Body of pancreas (tissue), 4 donors: ENCODE data around the gene USP22. TPM values are rescaled to one million over a fixed set of nuclear protein-coding genes. Genes with fewer than 3 reads are reported as not detected.

Experiments used
- ATAC-seq: fragments of 150-250 bp; one replicate; pipeline ENCODE4 v1.9.1; 2016
- DNase-seq, 4 donors: peaks; one replicate each; pipeline ENCODE4 v3.0.0-alpha.2; 2019
- H3K27ac ChIP-seq, 4 donors: fragments of 200-600 bp; sonication (generic); 1 replicate in 3 of 4; 2 replicates in 1 of 4; pipeline versions ENCODE4 v1.5.1 to v1.6.1; 2016 to 2019; ENCODE audit warnings: mild to moderate bottlenecking in 1 of 4, mixed read lengths in 1 of 4, moderate library complexity in 1 of 4
- H3K27me3 ChIP-seq, 2 donors: fragments of 200-600 bp; sonication (generic); one replicate each; pipeline ENCODE4 v1.6.0; 2016; ENCODE audit warnings: mild to moderate bottlenecking in 1 of 2
- H3K36me3 ChIP-seq, 2 donors: fragments of 200-600 bp; sonication (generic); replicated peaks in 1 of 2; 2 replicates each; pipeline ENCODE4 v1.5.1; 2016; ENCODE audit warnings: low read depth in 2 of 2; ENCODE audit not compliant: insufficient read depth in 1 of 2
- H3K4me1 ChIP-seq: fragments of 200-600 bp; sonication (generic); one replicate; pipeline ENCODE4 v1.6.0; 2016
- H3K4me3 ChIP-seq, 2 donors: fragments of 200-600 bp; sonication (generic); 1 replicate in 1 of 2; 2 replicates in 1 of 2; pipeline ENCODE4 v1.5.1; 2016 to 2019
- H3K9me3 ChIP-seq, 3 donors: fragments of 200-600 bp; sonication (generic); 1 replicate in 2 of 3; 2 replicates in 1 of 3; pipeline ENCODE4 v1.5.1; 2016
- POLR2A ChIP-seq, 3 donors: fragments of 450-650 bp; IDR thresholded peaks; one replicate each; pipeline ENCODE4 v1.6.1; 2016; ENCODE audit warnings: antibody characterized with exemption in 3 of 3, mild to moderate bottlenecking in 2 of 3
- WGBS, 2 donors: methylation state at CpG; one replicate each; pipeline ENCODE4 v1.1.5; 2017; 5-methylcytosine and 5-hydroxymethylcytosine counted together
- intact Hi-C: fragments of 100-400 bp; cut with DNase I; formaldehyde crosslinking; loops from one replicate; pipeline ENCODE4 v1.15.1; 2023
- total RNA-seq, 2 donors: library from RNA; depleted of rRNA; stranded (reverse); fragments of >200 nt; gene quantifications; one replicate each; pipeline ENCODE4 v1.1.0, GENCODE V29; 2016
- TF ChIP-seq, protein P1 (sequence below), 7 experiments: fragments of 450-650 bp in 4 of 7; fragments of 200-600 bp in 3 of 7; sonication (generic) in 3 of 7; IDR thresholded peaks; one replicate each; pipeline ENCODE4 v1.5.1; 2016 to 2019; ENCODE audit warnings: antibody characterized with exemption in 7 of 7

Gene USP22
- total RNA-seq, 2 donors from 2014 or later = 66.4 to 79.4 TPM

- Histone ChIP-seq H3K4me3 (no peak overlapping the region), H3K27ac (no peak overlapping the region), H3K4me1 (peaks cover 9% of the 10 kb centered on the region), H3K36me3 (no peaks in the 10 kb centered on the region), H3K27me3 (no peaks in the 10 kb centered on the region), H3K9me3 (no peaks in the 10 kb centered on the region)
- ATAC-seq = no peak
- WGBS, 2 donors = 79 to 98% methylated on average over 3 of the region's 3 CpGs
- TF ChIP-seq POLR2A (IDR thresholded peaks at IDR 0.05) = no peak
- TF ChIP-seq, protein P1, sequence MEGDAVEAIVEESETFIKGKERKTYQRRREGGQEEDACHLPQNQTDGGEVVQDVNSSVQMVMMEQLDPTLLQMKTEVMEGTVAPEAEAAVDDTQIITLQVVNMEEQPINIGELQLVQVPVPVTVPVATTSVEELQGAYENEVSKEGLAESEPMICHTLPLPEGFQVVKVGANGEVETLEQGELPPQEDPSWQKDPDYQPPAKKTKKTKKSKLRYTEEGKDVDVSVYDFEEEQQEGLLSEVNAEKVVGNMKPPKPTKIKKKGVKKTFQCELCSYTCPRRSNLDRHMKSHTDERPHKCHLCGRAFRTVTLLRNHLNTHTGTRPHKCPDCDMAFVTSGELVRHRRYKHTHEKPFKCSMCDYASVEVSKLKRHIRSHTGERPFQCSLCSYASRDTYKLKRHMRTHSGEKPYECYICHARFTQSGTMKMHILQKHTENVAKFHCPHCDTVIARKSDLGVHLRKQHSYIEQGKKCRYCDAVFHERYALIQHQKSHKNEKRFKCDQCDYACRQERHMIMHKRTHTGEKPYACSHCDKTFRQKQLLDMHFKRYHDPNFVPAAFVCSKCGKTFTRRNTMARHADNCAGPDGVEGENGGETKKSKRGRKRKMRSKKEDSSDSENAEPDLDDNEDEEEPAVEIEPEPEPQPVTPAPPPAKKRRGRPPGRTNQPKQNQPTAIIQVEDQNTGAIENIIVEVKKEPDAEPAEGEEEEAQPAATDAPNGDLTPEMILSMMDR (IDR thresholded peaks at IDR 0.05) = no peak
- intact Hi-C loops = no loop called here
- no peak for DNase-seq
These were observed 53.9 kb downstream of the USP22 start for GRCh38 chr17:20988896-20989295.

DNA sequence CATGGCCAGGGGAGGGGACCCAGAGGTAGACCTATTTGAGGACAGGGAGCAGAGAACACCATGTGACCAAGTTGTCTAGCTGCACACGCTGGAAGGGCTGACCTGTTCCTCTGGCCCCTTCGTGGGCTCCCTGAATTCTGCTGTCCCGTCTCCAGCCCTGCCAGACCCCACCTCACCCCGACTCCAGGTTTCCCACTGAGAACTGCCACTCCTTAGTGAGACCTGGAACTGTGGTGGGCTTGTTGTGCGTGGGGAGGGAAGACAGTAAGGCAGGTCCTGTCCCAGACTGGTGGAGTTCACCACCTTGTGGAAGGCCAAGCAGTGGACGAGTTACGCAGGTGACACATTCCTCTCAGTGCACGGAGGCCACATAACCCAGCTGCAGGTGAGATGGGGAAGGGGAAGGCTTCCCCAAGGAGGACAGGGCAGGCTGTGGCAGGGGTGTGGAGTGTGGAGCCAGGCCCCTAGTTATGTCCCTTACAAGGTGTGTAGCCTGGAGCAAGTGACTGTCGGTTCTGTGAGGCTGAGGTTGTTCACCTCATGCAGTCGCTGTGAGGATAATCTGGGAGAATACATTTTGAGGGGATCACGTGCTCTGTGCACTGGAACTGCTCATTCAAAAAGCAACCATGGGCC lies 54.7 kb downstream of the USP22 start:
- no peak overlapping the region for H3K27ac ChIP-seq
- no peak overlapping the region for H3K4me3 ChIP-seq
- intact Hi-C loops = no loop called here
- H3K9me3 ChIP-seq = no peaks in the 10 kb centered on the region
- 82 to 87% methylated on average over 6 to 11 of the region's 11 CpGs for whole genome bisulfite sequencing, 2 donors
- no peak for DNase-seq
- TF ChIP-seq, protein P1 (IDR thresholded peaks at IDR 0.05) = no peak
- TF ChIP-seq POLR2A (IDR thresholded peaks at IDR 0.05) = no peak
- no peak for ATAC-seq
- peaks cover 7% of the 10 kb centered on the region for H3K4me1 ChIP-seq
- H3K27me3 ChIP-seq = no peaks in the 10 kb centered on the region
- no peaks in the 10 kb centered on the region for H3K36me3 ChIP-seq

- Histone ChIP-seq H3K4me1 (peaks cover under 1% of the 10 kb centered on the region), H3K9me3 (no peaks in the 10 kb centered on the region), H3K36me3 (no peaks in the 10 kb centered on the region), H3K4me3 (no peak overlapping the region), H3K27ac (no peak overlapping the region), H3K27me3 (no peaks in the 10 kb centered on the region)
- intact Hi-C loops = no loop called here
- ATAC-seq = no peak
- DNase-seq = no peak
- TF ChIP-seq, protein P1 (IDR thresholded peaks at IDR 0.05) = no peak
- no peak for TF ChIP-seq POLR2A (IDR thresholded peaks at IDR 0.05)
- 87 to 93% methylated on average over 3 to 5 of the region's 5 CpGs for WGBS, 2 donors
These were observed 55.3 kb downstream of the USP22 start for GRCh38 chr17:20987511-20987910.

DNA sequence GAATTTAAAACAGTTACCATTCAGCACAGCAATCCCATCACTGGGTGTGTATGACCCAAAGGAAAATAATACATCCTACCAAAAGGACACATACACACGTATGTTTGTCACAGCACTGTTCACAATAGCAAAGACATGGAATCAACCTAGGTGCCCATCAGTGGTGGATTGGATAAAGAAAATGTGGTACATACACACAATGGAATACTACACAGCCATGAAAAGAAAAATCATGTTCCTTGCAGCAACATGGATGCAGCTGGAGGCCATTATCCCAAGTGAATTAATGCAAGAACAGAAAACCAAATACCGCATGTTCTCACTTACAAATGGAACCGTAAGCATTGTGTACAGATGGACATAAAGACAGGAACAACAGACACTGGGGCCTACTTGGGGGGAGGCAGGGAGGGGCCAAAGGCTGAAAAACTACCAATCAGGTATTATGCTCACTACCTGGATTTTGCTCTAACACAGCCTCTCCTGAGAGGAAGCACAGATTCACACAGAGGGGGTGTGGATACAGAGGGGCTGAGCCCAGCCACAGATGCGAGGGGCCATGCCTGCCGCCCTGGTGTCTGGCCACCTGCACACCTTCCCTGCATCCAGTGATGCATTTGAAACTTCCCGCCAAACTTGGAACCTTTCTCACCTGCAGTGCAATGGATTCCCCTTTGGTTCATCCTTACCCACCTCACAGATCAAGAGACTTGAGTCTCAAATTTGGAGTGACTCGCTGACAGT lies 55.9 kb downstream of the USP22 start:
- Histone ChIP-seq H3K4me1 (no peaks in the 10 kb centered on the region), H3K27me3 (no peaks in the 10 kb centered on the region), H3K4me3 (no peak overlapping the region), H3K9me3 (no peaks in the 10 kb centered on the region), H3K27ac (no peak overlapping the region), H3K36me3 (no peaks in the 10 kb centered on the region)
- no peak for ATAC-seq
- TF ChIP-seq, protein P1 (IDR thresholded peaks at IDR 0.05) = no peak
- TF ChIP-seq POLR2A (IDR thresholded peaks at IDR 0.05) = no peak
- intact Hi-C loops = no loop called here
- no peak for DNase-seq
- WGBS, 2 donors = 92 to 94% methylated on average over 7 of the region's 7 CpGs

DNA sequence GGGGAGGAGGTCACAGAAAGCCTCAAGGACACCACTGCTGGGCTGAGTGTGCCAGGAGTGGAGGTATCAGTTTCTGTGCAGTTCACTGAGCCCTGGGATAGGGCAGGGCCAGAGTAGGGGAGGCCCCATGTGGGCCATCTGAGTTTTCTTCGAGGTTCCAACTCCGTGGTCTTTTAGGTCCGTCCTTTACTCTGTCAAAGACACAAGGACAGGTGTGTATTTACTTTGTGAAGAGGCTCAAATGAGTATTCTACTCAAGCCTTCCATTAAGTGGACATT lies 59.5 kb downstream of the USP22 start:
- 76 to 82% methylated on average over 3 of the region's 3 CpGs for WGBS, 2 donors
- no peak for TF ChIP-seq POLR2A (IDR thresholded peaks at IDR 0.05)
- TF ChIP-seq, protein P1 (IDR thresholded peaks at IDR 0.05) = no peak
- Histone ChIP-seq H3K36me3 (no peaks in the 10 kb centered on the region), H3K4me1 (peaks cover 18% of the 10 kb centered on the region), H3K9me3 (no peaks in the 10 kb centered on the region), H3K4me3 (no peak overlapping the region), H3K27ac (no peak overlapping the region), H3K27me3 (no peaks in the 10 kb centered on the region)
- DNase-seq (no peak), ATAC-seq (no peak)
- intact Hi-C loops = no loop called here
